AG20443 (cell line): Measurements from ENCODE around the gene MRPS30.
"Not testable (repeated sequence)": the region's sequence is repeated elsewhere in the genome, so short reads cannot be mapped to it uniquely, and the experiment has no call there.

Experiments used
- DNase-seq: peaks from one replicate; pipeline ENCODE4 v3.0.0; 2012; ENCODE audit warnings: low spot score, mixed read lengths

Gene MRPS30

DNA sequence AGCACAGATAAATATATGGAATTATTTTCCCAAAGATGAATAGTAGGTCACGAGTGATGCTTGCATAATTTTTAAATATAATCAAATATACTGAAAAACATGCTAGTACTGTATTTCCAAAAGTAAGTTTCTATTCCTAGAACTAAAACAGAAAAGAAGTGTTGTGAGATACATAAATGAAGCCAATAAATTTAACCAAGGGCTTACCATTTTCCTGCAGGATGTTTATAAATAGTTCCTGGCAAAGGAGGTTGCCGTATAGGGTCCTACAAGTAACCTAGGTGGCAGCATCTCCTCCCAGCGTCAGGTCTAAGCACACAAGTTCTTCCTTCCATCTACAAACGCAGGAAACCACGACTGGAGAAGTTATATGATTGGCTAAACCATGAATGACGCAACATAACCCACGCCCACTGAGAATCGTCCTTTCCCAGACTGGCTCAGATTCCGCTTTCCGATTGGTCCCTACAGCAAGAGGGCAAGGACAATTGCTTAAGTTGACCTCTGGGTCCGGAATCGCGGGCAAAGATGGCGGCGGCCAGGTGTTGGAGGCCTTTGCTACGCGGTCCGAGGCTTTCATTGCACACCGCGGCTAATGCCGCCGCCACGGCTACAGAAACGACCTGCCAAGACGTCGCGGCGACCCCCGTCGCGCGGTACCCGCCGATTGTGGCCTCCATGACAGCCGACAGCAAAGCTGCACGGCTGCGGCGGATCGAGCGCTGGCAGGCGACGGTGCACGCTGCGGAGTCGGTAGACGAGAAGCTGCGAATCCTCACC, at the start of gene MRPS30:
TSS of gene MRPS30 (plus strand) at position 513 of the 780 bp plus-strand sequence. CDS start at position 529, 16 bp downstream.
- peak; percentile 93 for DNase-seq

DNA sequence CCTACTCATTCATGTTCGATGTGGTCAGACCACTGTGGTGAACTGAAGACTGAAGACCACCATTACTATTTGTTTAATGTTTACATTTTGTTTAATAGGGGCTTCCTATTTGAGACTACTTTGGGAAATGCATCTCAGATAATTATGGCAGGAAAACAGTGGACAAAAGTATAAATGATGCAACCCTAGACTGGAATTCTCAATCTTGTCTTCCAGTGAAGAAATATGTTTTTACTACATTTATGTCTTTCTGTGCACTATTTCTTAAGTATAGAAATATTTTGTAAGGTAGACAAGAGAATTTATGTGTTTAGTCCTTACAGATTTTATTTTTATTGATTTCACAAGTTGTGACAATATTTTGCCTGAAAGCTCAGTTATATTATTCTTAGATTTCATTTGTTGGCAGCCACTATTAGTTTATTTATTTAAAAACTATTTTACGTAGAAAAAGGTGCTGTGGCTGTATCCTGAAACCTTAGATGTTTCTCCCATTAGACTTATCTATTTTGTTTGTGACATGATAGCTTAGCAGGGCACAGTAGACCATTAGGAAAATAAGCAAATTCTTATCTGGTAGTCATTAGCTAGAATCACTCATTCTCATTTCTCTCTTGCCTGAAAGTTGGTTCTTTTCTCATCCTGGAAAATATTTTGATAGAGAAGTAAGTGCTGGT, 39.4 kb upstream of the MRPS30 start:
- DNase-seq = no peak

DNA sequence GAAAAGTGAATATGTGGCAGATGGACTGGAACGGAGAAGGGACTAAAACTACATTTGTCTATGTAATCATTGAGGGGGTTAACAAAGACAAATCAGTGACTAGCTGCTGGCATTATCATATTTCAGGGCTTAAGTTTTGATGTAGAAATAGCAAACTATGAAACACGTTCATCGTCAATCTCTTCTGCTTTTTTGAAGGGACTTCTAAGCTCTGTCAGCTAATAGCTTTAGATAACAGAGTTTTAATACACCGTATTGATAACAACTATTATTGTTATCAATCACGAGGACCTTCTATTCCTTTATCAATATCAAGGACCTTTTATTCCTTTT, 38.9 kb upstream of the MRPS30 start:
- DNase-seq = no peak

DNA sequence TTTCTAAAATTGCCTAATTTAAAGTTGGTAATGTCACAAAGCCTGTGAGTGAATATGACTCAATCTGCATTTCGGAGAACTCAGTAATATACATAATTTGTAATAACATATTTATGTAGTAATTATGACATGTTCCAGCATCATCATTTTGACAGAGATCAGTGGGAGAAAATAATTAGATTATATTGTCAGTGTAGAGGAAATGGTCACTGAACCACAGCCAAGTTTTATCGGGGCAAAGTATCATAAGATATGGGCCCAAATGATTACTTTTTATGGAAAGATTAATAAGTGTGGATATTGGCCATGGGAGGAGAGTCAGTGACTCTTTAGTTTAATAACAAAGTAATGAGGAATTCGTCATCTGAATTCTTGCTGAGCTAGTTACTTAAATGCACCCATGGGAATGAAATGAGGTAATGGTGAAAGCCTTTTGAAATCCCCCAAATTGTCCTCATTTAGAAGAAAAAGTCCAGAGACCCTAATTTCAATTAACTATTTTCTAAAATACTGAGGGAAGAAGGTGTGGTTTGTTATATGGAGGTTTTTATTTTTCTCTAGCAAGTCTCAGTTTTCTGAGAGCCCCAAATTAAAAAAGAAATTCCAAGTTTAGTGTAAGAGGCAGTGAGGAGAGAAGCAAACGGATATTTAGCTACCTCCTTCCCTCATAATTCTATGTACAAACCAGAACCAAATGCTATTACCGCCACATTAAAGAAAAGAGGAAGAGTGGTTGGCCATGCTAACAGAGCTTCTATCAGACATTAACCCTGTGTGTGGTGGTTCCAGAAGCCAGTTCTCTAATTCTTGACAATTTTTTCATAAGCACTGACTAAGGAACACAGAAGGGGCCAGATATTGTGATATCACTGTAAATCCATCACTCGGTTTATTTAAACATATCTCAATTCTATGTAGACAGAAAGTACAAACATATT, 37.7 kb upstream of the MRPS30 start:
- no peak for DNase-seq

DNA sequence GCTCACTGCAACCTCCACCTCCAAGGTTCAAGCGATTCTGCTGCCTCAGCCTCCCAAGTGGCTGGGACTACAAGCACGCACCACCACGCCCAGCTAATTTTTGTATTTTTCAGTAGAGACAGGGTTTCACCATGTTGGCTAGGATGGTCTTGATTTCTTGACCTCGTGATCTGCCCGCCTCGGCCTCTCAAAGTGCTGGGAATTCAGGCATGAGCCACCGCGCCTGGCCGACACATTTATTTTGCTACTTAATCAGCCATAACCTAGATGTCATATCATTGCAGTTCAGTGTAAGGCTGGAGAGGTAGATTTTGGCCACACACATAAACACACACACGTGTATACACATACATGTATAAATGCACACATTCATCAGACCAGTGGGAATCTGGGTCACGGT, 36.4 kb upstream of the MRPS30 start:
- DNase-seq = not testable (repeated sequence)

DNA sequence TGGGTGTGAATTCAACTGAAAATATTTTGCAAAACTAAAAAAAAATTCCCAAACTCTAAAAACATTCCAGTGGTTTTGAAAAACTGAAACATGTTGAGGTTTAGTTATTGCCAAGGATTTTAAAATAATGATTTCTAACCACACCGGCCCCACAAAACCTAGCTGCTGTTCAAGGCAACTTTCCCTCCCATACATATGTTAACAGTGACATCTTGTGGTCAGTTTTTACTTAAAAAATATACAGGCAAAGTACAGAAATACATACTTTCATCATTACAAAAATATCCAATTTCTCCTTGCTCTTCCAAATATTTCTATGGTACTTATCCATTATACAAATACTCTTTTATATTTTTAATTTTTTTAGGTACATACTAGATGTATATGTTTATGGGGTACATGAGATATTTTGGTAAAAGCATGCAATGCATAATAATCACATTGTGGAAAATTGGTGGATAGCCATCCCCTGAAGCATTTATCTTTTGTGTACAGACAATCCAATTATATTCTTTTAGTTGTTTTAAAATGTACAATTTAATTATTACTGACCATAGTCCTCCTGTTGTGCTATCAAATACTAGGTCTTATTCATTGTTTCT, 34.4 kb upstream of the MRPS30 start:
- peak; percentile 66 for DNase-seq

DNA sequence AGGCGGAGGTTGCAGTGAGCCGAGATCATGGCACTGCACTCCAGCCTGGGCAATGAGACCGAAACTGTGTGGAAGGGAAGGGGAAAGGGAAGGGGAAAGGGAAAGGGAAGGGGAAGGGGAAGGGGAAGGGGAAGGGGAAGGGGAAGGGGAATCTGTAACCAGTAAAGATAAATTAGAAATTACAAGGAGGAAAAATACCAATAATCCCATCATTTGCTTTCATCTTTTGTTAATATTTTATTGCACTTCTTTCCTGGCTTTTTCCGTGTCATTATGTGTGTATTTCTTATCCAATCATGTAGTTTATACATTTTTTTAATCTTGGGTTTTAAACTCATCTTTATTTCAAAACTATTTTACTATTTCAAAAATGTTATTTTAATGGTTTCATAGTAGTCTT, 29.6 kb upstream of the MRPS30 start:
- DNase-seq = no peak

DNA sequence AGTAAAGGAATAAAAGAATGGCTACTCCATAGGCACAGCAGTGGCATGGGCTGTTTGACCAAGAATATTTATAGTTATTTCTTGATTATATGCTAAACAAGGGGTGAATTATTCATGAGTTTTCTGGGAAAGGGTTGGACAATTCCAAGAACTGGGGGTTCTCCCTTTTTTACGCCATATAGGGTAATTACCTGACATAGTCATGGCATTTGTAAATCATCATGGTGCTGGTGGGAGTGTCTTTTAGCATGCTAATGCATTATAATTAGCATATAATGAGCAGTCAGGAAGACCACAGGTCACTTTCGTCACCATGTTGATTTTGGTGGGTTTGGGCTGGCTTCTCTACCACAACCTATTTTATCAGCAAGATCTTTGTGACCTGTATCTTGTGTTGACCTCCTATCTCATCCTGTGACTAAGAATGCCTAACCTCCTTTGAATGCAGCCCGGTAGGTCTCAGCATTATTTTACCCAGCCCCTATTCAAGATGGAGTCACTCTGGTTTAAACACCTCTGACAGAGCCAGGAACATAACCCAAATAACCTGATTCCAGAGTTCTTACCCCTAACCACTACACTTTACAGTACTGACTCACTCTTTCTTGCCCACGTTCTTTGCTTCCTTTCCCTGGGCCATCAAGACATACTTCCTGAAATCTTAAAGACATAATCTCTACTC, 25.0 kb upstream of the MRPS30 start:
- DNase-seq = no peak

DNA sequence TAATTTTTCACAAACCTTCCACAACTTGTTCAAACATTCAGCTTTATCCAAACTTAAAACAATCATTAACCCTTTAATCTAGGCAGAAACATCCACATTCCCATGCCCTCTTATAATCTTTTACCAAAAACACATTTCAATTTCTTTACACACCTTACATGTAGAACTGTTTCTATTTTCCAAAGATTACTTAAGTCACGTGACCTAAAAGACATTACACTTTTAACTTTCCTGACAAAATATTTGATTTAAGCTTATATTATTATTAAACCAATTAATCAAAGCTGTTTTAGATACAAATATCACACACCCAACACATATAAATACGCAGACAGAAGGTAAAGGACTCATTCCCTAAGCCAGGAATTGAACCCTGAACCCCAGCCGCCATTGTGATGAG, 21.0 kb upstream of the MRPS30 start:
- DNase-seq = no peak

DNA sequence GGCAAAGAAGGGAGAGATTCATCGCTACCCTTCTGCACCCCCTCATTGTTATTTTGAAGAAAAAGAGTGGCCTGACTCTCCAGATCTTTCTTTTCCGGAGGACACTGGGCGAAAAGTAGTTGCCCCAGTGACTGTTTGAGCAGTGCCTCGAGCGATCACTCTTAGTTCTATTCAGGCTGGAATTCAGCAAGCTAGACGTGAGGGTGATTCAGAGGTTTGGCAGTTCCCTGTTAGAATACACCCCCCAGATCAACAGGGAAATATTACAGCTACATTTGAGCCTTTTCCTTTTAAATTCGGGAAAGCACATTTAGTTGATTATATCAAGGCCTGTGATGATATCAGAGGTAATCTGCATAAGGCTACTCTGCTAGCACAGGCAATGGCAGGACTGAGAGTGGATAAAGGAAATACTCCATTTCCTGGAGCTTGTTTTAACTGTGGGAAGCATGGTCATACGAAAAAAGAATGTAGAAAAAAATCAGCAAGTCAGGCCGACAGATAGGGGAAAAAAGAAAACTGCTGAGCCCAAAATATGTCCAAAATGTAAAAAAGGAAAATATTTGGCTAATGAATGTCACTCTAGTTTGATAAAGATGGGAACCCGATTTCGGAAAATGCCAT, 19.3 kb upstream of the MRPS30 start:
- not testable (repeated sequence) for DNase-seq

DNA sequence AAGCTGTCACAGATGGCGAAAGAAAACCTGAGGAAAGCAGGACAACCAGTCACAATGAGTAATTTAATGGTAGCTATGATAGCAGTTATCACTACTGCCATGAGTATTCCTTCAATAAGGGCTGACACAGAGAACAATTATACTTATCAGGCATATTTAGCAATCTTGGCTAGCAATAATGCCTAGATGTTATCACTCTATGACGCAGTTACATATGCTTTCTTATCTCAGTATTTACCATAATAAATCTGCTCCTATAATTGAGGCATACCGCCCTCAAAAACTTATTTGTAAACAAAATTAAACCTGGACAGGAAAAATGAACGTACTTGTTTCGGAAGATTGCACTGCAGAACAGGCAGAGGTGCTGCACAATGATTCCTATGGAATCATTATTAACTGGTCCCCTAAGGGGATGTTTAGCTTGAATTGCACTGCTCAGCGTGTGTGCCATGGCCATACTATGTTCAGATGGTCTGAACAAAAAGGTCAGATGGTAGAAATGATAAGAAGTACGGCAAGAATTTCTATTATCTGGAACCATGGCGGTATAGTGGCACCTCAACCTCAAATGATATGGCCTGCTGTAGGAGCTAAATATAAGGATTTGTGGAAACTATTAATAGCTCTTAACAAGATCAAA, 16.6 kb upstream of the MRPS30 start:
- DNase-seq = not testable (repeated sequence)

DNA sequence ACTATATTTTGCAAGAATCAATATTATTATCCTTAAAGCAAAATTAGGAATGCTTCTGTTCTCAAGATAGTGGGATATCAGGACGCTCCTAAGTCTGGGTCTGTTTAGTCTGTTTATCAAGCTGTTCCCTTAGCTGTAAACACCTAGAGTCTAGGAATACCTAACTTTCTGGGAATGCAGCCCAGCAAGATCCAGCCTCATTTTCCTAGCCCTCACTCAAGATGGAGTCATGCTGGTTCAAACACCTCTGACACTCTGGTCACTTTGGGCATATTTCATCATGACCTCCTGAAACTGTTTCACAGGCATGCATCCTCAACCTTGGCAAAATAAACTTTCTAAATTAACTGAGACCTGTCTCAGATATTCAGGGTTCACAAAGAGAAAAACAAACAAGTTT, 14.4 kb upstream of the MRPS30 start:
- no peak for DNase-seq

DNA sequence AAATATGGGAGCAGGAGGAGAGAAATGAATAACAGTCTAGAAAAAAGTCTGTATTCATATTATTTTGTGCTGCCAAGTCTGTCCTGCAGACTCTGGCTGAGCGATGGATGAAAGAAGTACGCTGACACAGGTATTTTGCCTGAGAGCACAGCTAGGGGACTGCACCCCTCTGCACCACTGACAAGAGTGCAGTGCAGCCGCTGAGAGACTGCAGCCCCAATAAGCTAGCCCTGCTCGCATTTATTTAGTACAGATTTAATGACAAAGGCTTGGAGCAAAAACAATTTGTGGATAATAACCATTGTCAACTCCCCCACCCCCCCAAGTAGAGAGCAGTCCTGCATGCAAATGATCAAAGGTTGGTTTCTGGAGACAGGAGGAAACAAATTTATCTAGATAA, 13.3 kb upstream of the MRPS30 start:
- no peak for DNase-seq

DNA sequence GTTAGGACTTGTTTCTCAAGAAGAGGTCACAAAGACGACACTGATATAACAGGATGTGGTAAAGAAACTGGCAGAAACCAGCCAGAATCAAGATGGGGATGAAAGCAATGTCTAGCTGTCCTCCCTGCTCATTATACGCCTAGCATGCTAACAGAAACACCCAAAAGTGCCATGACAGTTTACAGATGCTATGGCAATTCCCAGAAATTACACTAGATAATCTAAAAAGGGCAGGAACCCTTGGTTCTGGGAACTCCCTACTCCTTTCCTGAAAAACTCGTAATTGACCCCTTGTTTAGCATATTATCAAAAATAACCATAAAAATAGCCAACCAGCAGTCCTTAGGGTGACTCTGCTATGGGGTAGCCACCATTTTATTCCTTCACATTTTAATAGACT, 10.9 kb upstream of the MRPS30 start:
- DNase-seq = no peak

DNA sequence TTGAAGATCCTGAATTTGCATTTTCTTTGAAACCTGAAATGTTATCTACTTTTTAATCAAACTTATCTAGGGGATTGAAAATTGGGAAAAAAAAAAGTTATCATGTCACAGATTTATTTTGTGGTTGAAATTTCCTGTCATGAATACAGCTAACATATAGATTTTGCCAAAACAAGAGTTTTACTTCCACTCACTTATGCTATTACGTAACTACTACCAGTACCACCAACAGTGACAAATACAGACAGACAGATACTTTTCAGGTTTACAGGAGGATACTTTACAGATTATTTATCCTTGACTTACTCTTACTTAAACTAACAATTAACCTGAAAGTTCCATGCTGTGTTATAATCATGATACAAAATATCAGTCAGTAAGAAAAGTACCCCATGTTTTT, 6.8 kb upstream of the MRPS30 start:
- no peak for DNase-seq

DNA sequence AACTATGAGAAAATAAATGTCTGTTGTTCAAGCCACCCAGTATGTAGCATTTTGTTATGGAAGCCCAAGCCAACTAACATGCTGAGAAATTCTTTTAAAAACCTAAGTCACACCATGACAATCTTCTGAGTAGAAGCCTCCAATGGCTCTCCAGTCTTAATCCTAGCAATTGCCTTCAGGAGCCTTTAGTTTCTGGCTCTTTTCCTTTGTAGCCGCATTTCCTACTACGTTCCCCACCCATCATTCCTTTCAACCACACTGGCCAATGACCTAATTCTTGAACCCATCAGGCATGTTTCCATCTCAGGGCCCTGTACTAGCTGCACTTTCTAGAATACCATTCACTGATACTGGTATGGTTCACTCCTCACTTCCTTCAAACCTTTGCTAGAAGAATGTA, 2.1 kb upstream of the MRPS30 start:
- no peak for DNase-seq

DNA sequence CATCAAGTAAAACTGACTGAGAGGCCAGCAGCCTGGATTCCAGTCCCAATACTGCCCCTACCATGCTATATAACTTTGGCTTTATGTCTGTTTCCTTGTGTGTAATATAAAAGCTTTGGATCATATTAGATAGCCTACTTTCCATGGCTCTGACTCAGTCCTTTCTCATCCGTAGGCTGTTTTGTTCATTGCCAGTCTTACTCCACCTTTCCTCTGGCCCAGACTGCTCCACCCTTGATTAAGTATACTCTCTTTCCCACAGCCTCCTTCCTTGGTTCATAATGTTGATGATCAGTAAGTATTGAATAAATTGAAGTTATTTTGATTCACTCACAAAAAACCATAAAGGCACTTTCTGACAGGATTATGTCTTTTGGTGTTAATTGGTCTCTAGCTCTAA, 1.5 kb upstream of the MRPS30 start:
- DNase-seq = no peak

DNA sequence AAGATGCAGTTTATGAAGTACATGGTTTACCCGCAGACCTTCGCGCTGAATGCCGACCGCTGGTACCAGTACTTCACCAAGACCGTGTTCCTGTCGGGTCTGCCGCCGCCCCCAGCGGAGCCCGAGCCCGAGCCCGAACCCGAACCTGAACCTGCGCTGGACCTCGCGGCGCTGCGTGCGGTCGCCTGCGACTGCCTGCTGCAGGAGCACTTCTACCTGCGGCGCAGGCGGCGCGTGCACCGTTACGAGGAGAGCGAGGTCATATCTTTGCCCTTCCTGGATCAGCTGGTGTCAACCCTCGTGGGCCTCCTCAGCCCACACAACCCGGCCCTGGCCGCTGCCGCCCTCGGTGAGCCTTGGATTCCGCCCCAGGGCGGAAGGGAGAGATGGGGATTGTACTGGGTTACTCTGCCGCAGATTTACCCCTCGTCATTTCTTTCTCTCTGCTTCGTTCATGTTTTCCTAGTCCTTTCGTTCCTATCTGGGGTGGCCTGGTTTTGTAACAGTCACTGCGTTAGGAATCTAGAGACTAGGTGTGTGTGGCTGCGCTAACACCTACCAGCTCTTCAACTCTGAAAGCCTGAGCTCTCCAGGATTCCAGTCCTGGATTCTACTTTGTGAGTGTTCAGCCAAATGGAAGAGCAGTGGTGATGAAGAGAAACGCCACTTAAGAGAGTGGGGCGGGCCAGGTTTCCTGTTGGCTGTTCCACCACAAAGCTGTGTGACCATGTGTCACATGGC, 638 bp downstream of the MRPS30 start:
- DNase-seq = peak; percentile 62

DNA sequence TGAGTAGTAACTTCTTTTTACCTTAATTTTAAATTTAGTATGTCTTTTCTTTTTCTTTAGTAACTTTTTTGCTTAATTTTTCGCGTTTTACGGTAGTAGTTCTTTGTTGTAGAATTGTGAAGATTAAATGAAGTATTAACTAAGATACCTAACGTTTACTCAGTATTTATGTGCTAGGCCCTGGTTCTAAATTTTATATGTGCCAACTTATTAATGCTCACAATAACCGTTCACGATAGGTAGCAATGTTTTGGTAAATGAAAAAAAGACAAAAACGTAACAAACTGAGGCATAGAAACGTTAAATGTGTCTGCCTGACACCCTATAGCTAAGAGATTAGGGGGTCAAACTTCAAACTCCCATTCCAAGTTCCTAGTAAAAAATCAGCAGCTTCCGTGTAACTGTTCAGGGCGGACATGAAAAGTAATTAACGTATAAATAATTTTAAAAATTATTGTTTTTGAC, 1.2 kb downstream of the MRPS30 start:
- DNase-seq = no peak

DNA sequence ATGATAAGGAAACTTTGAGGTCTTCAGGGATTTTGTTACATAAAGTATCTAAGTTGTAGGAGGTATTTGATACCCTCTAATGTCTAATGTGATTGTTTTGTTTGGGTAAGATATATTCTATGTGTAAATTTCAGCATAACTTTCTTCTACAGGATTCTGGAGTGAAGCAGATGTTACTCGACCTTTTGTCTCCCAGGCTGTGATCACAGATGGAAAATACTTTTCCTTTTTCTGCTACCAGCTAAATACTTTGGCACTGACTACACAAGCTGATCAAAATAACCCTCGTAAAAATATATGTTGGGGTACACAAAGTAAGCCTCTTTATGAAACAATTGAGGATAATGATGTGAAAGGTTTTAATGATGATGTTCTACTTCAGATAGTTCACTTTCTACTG, 6.0 kb downstream of the MRPS30 start:
- DNase-seq = no peak
